ENCODE data around the gene IFNAR1. TPM values are rescaled to one million over a fixed set of nuclear protein-coding genes. Genes with fewer than 3 reads are reported as not detected.
A peak's percentile ranks its signal among the peaks of the same experiment; 100 is the strongest.

The IFNAR1 gene
- total and polyA plus RNA-seq, 2 of the 8 experiments (the other 6 are each of a cell fraction or from before 2014, with no cell fraction given), result 3.1 to 17.1 TPM

- Histone ChIP-seq H2AFZ (ENCODE audit: low read length) (no peak overlapping the region), H3K4ac (replicated peaks; ENCODE audit: insufficient read length, low read depth, low read length) (no peak overlapping the region), H3K36me3 (ENCODE audit: control insufficient read depth in 2 of 4, insufficient read depth in 4 of 4, low read length in 3 of 4) (no peaks in the 10 kb centered on the region), H4K91ac (replicated peaks; ENCODE audit: insufficient read length, low read length) (no peak overlapping the region), H4K8ac (ENCODE audit: extremely low read depth, insufficient read depth, low read length) (peak overlapping the region; percentile 14; the same call in 1 of the 2 replicates), H3K9ac (replicated peaks in 1 of 4; ENCODE audit: extremely low read depth in 1 of 4, low read depth in 3 of 4, low read length in 3 of 4) (no peak overlapping the region), H3K14ac (ENCODE audit: insufficient read length) (no peak overlapping the region), H2BK20ac (ENCODE audit: low read length) (no peak overlapping the region), H4K20me1 (replicated peaks in 1 of 2; ENCODE audit: control insufficient read depth in 1 of 2, insufficient read depth in 2 of 2, low read length in 2 of 2) (peaks cover 0 to 2% of the 10 kb centered on the region in 2 experiments), H3K4me3 (ENCODE audit: extremely low read depth in 1 of 4, insufficient read depth in 2 of 4, low read depth in 3 of 4, low read length in 4 of 4) (no peak overlapping the region), H2BK5ac (ENCODE audit: low read depth, low read length) (no peak overlapping the region), H4K5ac (ENCODE audit: insufficient read length, low read depth, low read length) (no peak overlapping the region), H3K27me3 (replicated peaks in 1 of 4; ENCODE audit: control insufficient read depth in 3 of 4, extremely low read depth in 1 of 4, insufficient read depth in 3 of 4, low read length in 3 of 4) (no peaks in the 10 kb centered on the region), H3K4me1 (replicated peaks in 1 of 4; ENCODE audit: control insufficient read depth in 3 of 4, insufficient read depth in 4 of 4, low read length in 3 of 4) (no peaks in the 10 kb centered on the region), H3K9me3 (ENCODE audit: insufficient read depth in 2 of 2, low read depth in 1 of 2, low read length in 1 of 2) (no peaks in the 10 kb centered on the region), H2AK5ac (ENCODE audit: low read depth, low read length) (0 out of 2 replicates have a peak overlapping the region, but pooled peaks have one; percentile 24), H3K79me1 (ENCODE audit: low read depth, low read length) (no peaks in the 10 kb centered on the region), H3K23ac (ENCODE audit: insufficient read length) (no peak overlapping the region), H3K18ac (ENCODE audit: extremely low read depth, low read length) (no peak overlapping the region), H2BK15ac (ENCODE audit: low read length) (no peak overlapping the region), H2BK120ac (replicated peaks; ENCODE audit: low read depth, low read length) (no peak overlapping the region), H3K79me2 (ENCODE audit: control insufficient read depth in 1 of 2, insufficient read depth in 2 of 2, low read length in 2 of 2) (no peaks in the 10 kb centered on the region), H3K56ac (replicated peaks; ENCODE audit: insufficient read length, low read depth, low read length) (no peak overlapping the region), H2BK12ac (ENCODE audit: low read depth, low read length) (no peak overlapping the region), H3K23me2 (ENCODE audit: low read depth, low read length) (no peaks in the 10 kb centered on the region), H3K4me2 (ENCODE audit: insufficient read depth in 1 of 2, low read depth in 2 of 2, low read length in 2 of 2) (no peak overlapping the region), H3K27ac (ENCODE audit: low read depth, low read length) (no peak overlapping the region)
- FAIRE-seq, result no peak
- 90% methylated on average over 11 of the region's 11 CpGs; no CpG with 5 or more reads in 1 of the 2 experiments for WGBS, 2 experiments (ENCODE audit: extremely low coverage in 1 of 2, insufficient coverage in 1 of 2, insufficient read length in 1 of 2, insufficient replicate concordance in 2 of 2, low coverage in 1 of 2, low lambda C conversion rate in 2 of 2, missing lambda C conversion rate in 1 of 2)
- POLR2A ChIA-PET (ENCODE audit: partially characterized antibody), result no interaction called here
- TF ChIP-seq CREB1 (IDR thresholded peaks at IDR 0.05) (no peak), SRF (IDR thresholded peaks at IDR 0.05; ENCODE audit: low read depth, low read length) (no peak), SP1 (IDR thresholded peaks at IDR 0.05; ENCODE audit: low read depth, low read length) (no peak), BCL11A (IDR thresholded peaks at IDR 0.05; ENCODE audit: low read depth in 2 of 2, low read length in 2 of 2) (no peak)
- no peak for DNase-seq (ENCODE audit: low read depth in 1 of 2, low spot score in 2 of 2)
- CTCF ChIA-PET (ENCODE audit: partially characterized antibody), result interaction anchor here (1.1 kb wide), 1 partner anchor 93 kb away, joined by 4 read pairs; no protein-coding TSS in a partner anchor
These were observed 34.3 kb upstream of the IFNAR1 start for GRCh38 chr21:33290441-33290840.
